Measurements from ENCODE around the gene CIITA.

DNA sequence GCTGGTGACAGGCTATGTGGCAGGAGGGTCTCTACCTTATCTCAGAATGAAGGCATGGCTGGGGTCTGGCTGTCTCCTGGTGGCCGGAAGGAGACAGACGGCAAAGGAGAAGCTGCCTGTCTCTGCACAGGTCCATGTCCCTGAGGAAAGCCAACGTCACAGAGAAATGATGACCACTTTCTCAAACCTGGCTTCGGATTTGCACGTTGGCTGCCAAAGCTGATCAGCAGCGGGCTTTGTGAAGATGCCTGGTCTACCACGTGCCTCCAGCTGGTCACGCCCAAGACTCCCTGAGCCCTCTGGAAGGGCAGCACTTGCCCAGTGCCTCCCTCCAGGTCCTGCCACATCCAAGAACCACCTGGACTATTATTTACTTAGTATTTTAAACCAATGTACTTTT, 56.9 kb downstream of the CIITA start:
- TF ChIP-seq, protein P1, sequence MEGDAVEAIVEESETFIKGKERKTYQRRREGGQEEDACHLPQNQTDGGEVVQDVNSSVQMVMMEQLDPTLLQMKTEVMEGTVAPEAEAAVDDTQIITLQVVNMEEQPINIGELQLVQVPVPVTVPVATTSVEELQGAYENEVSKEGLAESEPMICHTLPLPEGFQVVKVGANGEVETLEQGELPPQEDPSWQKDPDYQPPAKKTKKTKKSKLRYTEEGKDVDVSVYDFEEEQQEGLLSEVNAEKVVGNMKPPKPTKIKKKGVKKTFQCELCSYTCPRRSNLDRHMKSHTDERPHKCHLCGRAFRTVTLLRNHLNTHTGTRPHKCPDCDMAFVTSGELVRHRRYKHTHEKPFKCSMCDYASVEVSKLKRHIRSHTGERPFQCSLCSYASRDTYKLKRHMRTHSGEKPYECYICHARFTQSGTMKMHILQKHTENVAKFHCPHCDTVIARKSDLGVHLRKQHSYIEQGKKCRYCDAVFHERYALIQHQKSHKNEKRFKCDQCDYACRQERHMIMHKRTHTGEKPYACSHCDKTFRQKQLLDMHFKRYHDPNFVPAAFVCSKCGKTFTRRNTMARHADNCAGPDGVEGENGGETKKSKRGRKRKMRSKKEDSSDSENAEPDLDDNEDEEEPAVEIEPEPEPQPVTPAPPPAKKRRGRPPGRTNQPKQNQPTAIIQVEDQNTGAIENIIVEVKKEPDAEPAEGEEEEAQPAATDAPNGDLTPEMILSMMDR (IDR thresholded peaks at IDR 0.05): no peak
- TF ChIP-seq POLR2AphosphoS5 (IDR thresholded peaks at IDR 0.05) (no peak), POLR2A (IDR thresholded peaks at IDR 0.05) (no peak)
